NCI-H226 (cell line): ENCODE results near the gene TCF4.

Experiments
- DNase-seq: peaks from one replicate; pipeline ENCODE4 v3.0.0-alpha.2; 2015

TCF4 gene

GRCh38 chr18:55248495-55248894, 339.5 kb downstream of the TCF4 start:
- DNase-seq = no peak

- DNase-seq = no peak
These were observed 341.0 kb downstream of the TCF4 start for GRCh38 chr18:55247032-55247431.

GRCh38 chr18:55246278-55246677, 341.7 kb downstream of the TCF4 start:
- no peak for DNase-seq

- no peak for DNase-seq
These were observed 342.8 kb downstream of the TCF4 start for GRCh38 chr18:55245211-55245614.

GRCh38 chr18:55244546-55244945, 343.4 kb downstream of the TCF4 start:
- DNase-seq = no peak

- DNase-seq = no peak
These were observed 344.1 kb downstream of the TCF4 start for GRCh38 chr18:55243857-55244256.

- no peak for DNase-seq
These were observed 344.7 kb downstream of the TCF4 start for GRCh38 chr18:55243255-55243654.

DNA sequence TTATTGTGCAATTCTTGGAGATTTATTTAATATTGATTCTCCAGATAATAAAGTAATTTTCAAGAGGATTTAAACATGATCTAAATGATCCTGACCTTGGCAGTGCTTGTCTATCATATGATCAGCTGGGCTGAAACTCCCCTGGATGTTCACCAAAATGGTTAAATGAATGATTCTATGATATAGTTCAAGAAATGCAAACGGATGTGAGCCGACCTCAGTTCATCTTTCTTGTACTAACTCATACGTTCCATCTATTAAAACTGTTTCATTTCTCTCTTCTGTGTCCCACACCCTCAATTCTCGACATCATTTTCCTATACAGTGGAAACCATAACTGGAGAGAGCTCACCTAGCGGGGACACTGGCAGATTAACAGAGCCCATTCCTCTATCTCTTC, 347.0 kb downstream of the TCF4 start:
- no peak for DNase-seq

GRCh38 chr18:55239740-55240139, 348.3 kb downstream of the TCF4 start:
- DNase-seq = no peak

GRCh38 chr18:55237660-55238059, 350.3 kb downstream of the TCF4 start:
- DNase-seq = no peak

- no peak for DNase-seq
These were observed 351.7 kb downstream of the TCF4 start for GRCh38 chr18:55236150-55236931.

GRCh38 chr18:55235094-55235461, 352.9 kb downstream of the TCF4 start:
- no peak for DNase-seq

- DNase-seq = peak; percentile 3
These were observed 353.5 kb downstream of the TCF4 start for GRCh38 chr18:55234366-55235093.

GRCh38 chr18:55233857-55234256, 354.1 kb downstream of the TCF4 start:
- DNase-seq = peak; percentile 36

GRCh38 chr18:55232506-55232905, 355.5 kb downstream of the TCF4 start:
- no peak for DNase-seq

GRCh38 chr18:55229682-55230081, 358.3 kb downstream of the TCF4 start:
- DNase-seq = no peak

DNA sequence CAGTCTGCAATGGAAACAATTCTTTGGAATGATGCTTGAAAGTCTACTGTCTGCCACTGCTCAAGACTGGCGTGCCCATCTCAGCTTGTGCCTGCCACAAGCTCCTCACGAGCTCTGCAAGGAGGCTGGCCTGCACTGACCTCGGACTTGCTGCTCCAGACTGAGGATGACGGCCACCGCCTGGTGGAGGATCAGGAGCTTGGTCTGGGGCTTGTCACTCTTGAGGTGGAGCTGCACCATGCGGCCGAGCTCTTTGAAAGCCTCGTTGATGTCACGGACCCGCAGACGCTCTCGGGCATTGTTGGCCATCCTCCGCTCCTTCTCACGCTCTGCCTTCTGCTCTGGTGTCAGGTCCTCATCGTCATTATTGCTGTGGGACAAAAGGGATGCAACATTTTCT, 359.3 kb downstream of the TCF4 start:
- no peak for DNase-seq

GRCh38 chr18:55228191-55228590, 359.8 kb downstream of the TCF4 start:
- no peak for DNase-seq

- DNase-seq = no peak
These were observed 360.2 kb downstream of the TCF4 start for GRCh38 chr18:55227771-55228170.

DNA sequence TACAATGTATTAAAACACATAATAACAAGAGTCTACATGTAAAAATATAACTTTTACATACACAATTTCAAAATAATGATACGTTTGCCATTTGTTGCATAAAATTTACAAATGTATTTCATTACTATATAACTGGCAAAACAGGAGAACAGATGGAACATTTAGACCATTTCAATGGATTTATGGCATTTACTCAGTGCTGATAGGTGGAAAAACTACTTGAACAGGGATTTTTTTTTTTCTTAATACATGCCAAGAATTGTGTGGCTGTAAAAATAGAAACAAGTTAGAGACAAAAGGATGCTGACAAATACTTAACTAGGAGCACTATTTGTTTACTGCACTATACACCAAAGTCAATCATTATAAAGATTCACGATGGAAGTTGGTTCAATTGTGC, 361.9 kb downstream of the TCF4 start:
- DNase-seq = no peak

GRCh38 chr18:55224086-55224625, 363.8 kb downstream of the TCF4 start:
- no peak for DNase-seq

DNA sequence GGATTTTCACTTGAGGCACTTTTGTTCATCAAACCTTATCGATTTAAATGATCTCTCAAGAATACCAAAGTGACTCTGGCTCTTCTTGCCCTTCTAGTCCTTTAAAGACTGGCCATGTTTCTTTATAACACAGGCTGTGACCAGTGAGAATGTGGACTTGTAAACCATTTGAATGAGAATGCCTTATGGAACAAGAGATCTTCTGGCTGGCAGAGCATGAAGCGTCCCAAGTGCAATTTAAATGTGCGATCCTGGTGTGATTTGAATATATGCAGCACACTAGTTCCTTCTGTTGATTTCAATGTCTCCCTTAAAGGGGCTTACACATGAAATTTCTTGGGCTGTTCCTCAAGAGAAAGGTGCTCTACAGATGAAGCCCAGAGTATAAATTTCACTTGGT, 366.4 kb downstream of the TCF4 start:
- no peak for DNase-seq

DNA sequence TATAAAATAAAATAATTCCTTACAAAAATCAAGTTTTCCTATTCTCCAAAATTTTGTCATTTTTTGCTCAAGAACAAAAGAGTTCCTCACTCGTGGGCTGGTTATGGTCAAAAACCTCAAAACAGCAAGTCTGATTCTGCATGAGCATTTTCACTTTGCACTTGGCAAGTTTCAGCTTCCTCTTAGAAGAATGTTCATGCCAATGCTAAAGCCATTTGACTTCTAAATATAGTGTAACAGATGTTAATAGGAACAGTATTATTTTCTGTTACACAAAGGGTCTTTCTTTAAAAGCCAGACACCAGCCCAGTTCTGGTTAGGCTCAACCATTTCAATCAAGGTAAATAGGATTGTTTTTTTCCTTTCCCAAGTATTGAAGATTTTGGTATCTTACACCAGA, 367.5 kb downstream of the TCF4 start:
- DNase-seq = no peak

DNA sequence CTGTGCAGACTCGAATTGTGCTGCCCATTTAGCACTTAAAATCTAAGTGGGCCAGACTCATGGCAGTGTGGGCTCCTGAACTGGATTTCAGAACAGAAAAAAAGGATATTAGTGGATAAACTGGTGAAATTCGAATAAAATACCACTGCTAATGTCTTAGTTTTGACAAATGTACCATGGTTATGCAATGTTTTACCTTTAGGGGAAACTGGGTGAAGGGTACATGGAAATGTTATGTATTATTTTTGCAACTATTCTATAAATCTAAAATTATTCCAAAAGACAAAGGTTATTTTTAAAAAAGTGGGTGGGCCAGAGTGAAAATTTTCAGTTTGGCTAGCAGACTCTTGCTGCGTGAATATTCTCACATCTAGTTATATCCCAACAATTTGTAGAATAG, 368.2 kb downstream of the TCF4 start:
- no peak for DNase-seq
